ENCODE data around the gene JUN. TPM values are rescaled to one million over a fixed set of nuclear protein-coding genes. Genes with fewer than 3 reads are reported as not detected.
A peak's percentile ranks its signal among the peaks of the same experiment; 100 is the strongest.

The JUN gene
- total RNA-seq, 1 donor from 2014 or later = 10.2 TPM

DNA sequence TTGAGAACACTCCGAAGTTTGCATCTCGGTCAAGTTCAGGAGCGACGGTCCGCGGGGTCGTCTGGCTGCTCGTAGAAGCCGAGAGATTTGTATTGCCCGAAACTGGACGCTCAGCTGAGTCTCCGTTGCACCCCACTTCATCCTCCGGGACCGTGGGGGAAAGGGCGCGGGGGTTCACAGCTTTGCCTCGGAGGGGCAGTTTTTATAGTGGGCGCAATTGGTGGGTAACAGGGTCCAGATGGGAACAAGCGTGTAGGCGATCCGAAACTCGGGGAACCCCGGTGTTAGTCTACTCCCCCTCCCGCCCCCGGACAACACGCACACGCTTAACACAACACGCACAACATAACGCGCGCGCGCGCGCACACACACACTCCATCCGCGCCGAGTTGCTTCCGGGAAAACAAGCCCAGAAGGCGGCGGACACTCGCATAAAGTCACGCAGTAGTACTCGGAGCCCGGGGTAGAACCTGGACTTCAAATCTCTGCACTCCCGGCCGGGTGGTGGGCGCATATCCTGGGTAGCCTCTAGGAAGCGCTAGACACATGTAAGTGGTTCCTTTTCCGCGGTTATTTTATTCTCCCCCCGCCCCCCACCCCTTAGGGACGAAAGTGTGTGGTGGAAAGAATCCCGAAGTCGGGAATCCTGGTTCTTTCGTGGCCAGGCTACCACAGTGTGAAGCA, 1.1 kb upstream of the JUN start:
- TF ChIP-seq CTCF (IDR thresholded peaks at IDR 0.05) = peak; percentile 57
- TF ChIP-seq EZH2phosphoT487 (IDR thresholded peaks at IDR 0.05) = peak; percentile 41
- peak; percentile 77 for TF ChIP-seq EZH2 (IDR thresholded peaks at IDR 0.05)
- H3K9me3 Mint-ChIP-seq = peaks cover 3% of the 10 kb centered on the region
- Histone ChIP-seq H3K4me3 (peak overlapping the region; percentile 61), H3K4me2 (peak overlapping the region; percentile 84), H3K27me3 (peaks cover 72% of the 10 kb centered on the region), H3K79me2 (ENCODE audit: low read depth) (no peaks in the 10 kb centered on the region), H3K9ac (no peak overlapping the region), H3K36me3 (no peaks in the 10 kb centered on the region), H4K20me1 (ENCODE audit: low read depth) (peaks cover 19% of the 10 kb centered on the region), H2AFZ (replicated peaks) (no peak overlapping the region), H3K9me3 (ENCODE audit: low read depth) (no peaks in the 10 kb centered on the region), H3K27ac (no peak overlapping the region), H3K4me1 (peaks cover 19% of the 10 kb centered on the region), H3F3A (ENCODE audit: low read depth) (peaks cover 32% of the 10 kb centered on the region)
- peaks cover 23% of the 10 kb centered on the region for H3K4me1 Mint-ChIP-seq
- no peak overlapping the region for H3K27ac Mint-ChIP-seq
- peaks cover 4% of the 10 kb centered on the region for H3K36me3 Mint-ChIP-seq
- H3K27me3 Mint-ChIP-seq (ENCODE audit: insufficient read depth, low read depth) = peaks cover 27% of the 10 kb centered on the region
- peak overlapping the region; percentile 94 for H3K4me3 Mint-ChIP-seq
- DNase-seq (ENCODE audit: low spot score) = peak; percentile 71

GRCh38 chr1:58783090-58783992, 506 bp downstream of the JUN start:
- Histone ChIP-seq H3K9me3 (ENCODE audit: low read depth) (no peaks in the 10 kb centered on the region), H3K27ac (no peak overlapping the region), H2AFZ (replicated peaks) (no peak overlapping the region), H3F3A (ENCODE audit: low read depth) (peaks cover 32% of the 10 kb centered on the region), H3K27me3 (peaks cover 76% of the 10 kb centered on the region), H3K79me2 (ENCODE audit: low read depth) (no peaks in the 10 kb centered on the region), H3K4me1 (peaks cover 19% of the 10 kb centered on the region), H3K36me3 (no peaks in the 10 kb centered on the region), H3K4me2 (peak overlapping the region; percentile 84), H3K9ac (peak overlapping the region; percentile 41), H3K4me3 (peak overlapping the region; percentile 61), H4K20me1 (ENCODE audit: low read depth) (peaks cover 19% of the 10 kb centered on the region)
- peaks cover 4% of the 10 kb centered on the region for H3K36me3 Mint-ChIP-seq
- H3K27ac Mint-ChIP-seq = peak overlapping the region; percentile 97
- peak overlapping the region; percentile 94 for H3K4me3 Mint-ChIP-seq
- DNase-seq (ENCODE audit: low spot score) = peak; percentile 82
- peaks cover 32% of the 10 kb centered on the region for H3K4me1 Mint-ChIP-seq
- peaks cover 3% of the 10 kb centered on the region for H3K9me3 Mint-ChIP-seq
- peaks cover 29% of the 10 kb centered on the region for H3K27me3 Mint-ChIP-seq (ENCODE audit: insufficient read depth, low read depth)
- no peak for TF ChIP-seq CTCF (IDR thresholded peaks at IDR 0.05)
- TF ChIP-seq EZH2phosphoT487 (IDR thresholded peaks at IDR 0.05) = peak; percentile 34
- TF ChIP-seq EZH2 (IDR thresholded peaks at IDR 0.05) = peak; percentile 18

GRCh38 chr1:58782178-58783089, 1.4 kb downstream of the JUN start:
- Histone ChIP-seq H3K4me2 (peak overlapping the region; percentile 84), H3K27me3 (peaks cover 76% of the 10 kb centered on the region), H4K20me1 (ENCODE audit: low read depth) (peaks cover 19% of the 10 kb centered on the region), H2AFZ (replicated peaks) (peak overlapping the region; percentile 13), H3F3A (ENCODE audit: low read depth) (peaks cover 32% of the 10 kb centered on the region), H3K79me2 (ENCODE audit: low read depth) (no peaks in the 10 kb centered on the region), H3K27ac (no peak overlapping the region), H3K9ac (no peak overlapping the region), H3K9me3 (ENCODE audit: low read depth) (no peaks in the 10 kb centered on the region), H3K36me3 (no peaks in the 10 kb centered on the region), H3K4me1 (peaks cover 19% of the 10 kb centered on the region), H3K4me3 (peak overlapping the region; percentile 61)
- Mint-ChIP-seq H3K4me1 (peaks cover 32% of the 10 kb centered on the region), H3K27me3 (ENCODE audit: insufficient read depth, low read depth) (peaks cover 30% of the 10 kb centered on the region), H3K4me3 (peak overlapping the region; percentile 94), H3K9me3 (peaks cover 1% of the 10 kb centered on the region), H3K27ac (peak overlapping the region; percentile 95), H3K36me3 (peaks cover 4% of the 10 kb centered on the region)
- DNase-seq (ENCODE audit: low spot score) = peak; percentile 75
- TF ChIP-seq EZH2phosphoT487 (IDR thresholded peaks at IDR 0.05) (peak; percentile 72), CTCF (IDR thresholded peaks at IDR 0.05) (no peak), EZH2 (IDR thresholded peaks at IDR 0.05) (peak; percentile 87)

All from neural progenitor cell (in vitro differentiated cells).